Hepatocyte (in vitro differentiated cells): ENCODE data around the gene WTIP.

Source experiments
- EZH2 ChIP-seq: fragments of 200-600 bp; sonication (generic); IDR thresholded peaks from 2 replicates; pipeline ENCODE4 v1.6.1; 2016; ENCODE audit warnings: antibody characterized with exemption, mild to moderate bottlenecking, borderline replicate concordance
- EZH2phosphoT487 ChIP-seq: fragments of 200-600 bp; sonication (generic); IDR thresholded peaks from one replicate; pipeline ENCODE4 v1.6.1; 2018; ENCODE audit warnings: antibody characterized with exemption, mild to moderate bottlenecking, low read depth, moderate library complexity; ENCODE audit not compliant: unreplicated experiment, severe bottlenecking
- TF ChIP-seq, protein P1 (sequence below): fragments of 200-600 bp; sonication (generic); IDR thresholded peaks from 2 replicates; pipeline ENCODE4 v1.5.1; 2016; ENCODE audit warnings: antibody characterized with exemption, mild to moderate bottlenecking; ENCODE audit not compliant: poor library complexity

DNA sequence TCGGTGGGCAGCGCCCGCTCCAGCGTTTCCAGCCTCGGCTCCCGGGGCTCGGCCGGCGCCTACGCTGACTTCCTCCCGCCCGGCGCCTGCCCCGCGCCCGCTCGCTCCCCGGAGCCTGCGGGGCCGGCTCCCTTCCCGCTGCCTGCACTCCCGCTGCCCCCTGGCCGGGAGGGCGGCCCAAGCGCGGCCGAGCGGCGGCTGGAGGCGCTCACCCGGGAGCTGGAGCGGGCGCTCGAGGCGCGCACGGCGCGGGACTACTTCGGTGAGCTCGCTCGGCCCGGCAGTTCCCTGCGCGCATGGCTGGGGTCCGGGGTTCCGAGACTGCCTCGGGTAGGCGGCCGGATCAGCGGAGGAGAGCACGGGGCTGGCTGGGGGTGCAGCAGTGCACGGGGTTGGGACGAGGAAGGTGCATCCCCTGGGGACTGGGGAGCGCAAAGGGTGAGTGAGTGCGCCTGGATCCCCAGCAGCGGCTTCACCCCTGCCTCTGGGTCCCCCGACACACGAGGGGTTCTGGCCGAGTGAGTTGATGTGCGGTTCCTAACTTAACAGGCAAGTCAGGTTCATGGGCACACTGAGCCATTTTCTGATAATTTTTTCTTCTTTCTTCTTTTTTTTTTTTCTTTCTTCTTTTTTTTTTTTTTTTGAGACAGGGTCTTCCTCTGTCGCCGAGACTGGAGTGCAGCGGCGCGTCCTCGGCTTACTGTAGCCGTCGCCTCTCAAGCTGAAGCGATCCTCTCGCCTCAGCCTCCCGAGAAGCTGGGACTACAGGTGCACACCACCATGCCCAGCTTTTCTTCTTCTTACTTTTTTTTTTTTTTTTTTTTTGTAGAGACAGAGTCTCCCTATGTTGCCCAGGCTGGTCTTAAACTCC lies 1.1 kb downstream of the WTIP start:
- TF ChIP-seq, protein P1, sequence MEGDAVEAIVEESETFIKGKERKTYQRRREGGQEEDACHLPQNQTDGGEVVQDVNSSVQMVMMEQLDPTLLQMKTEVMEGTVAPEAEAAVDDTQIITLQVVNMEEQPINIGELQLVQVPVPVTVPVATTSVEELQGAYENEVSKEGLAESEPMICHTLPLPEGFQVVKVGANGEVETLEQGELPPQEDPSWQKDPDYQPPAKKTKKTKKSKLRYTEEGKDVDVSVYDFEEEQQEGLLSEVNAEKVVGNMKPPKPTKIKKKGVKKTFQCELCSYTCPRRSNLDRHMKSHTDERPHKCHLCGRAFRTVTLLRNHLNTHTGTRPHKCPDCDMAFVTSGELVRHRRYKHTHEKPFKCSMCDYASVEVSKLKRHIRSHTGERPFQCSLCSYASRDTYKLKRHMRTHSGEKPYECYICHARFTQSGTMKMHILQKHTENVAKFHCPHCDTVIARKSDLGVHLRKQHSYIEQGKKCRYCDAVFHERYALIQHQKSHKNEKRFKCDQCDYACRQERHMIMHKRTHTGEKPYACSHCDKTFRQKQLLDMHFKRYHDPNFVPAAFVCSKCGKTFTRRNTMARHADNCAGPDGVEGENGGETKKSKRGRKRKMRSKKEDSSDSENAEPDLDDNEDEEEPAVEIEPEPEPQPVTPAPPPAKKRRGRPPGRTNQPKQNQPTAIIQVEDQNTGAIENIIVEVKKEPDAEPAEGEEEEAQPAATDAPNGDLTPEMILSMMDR = no peak
- no peak for TF ChIP-seq EZH2
- TF ChIP-seq EZH2phosphoT487 = no peak
